Measurements from ENCODE around the gene BPI. TPM values are rescaled to one million over a fixed set of nuclear protein-coding genes. Genes with fewer than 3 reads are reported as not detected.
A peak's percentile ranks its signal among the peaks of the same experiment; 100 is the strongest.

BPI gene
- total RNA-seq, 2 donors from 2014 or later = not detected

DNA sequence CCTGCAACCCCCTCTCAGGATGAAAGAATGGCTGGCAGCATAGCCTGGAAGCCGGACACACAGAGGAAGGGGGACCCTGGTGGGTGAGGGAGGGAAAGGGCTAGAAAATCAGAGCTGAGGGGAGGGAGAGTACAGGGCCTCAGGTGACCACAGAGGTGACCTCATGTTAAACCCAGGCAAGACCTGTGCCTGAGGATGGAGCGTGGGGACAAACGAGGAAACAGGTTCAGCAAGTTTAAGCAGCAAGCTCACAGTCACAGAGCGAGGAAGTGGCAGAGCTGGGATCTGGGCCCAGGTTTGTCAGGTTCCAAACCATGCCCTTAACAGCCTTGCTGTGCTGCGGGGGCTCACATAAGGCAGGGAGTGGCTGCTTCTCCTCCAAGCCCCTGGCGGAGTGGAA is 4.0 kb upstream of the BPI start:
- Histone ChIP-seq H3K36me3 (no peaks in the 10 kb centered on the region), H3K27ac (no peak overlapping the region), H3K4me1 (no peaks in the 10 kb centered on the region), H3K4me3 (no peak overlapping the region), H3K27me3 (no peaks in the 10 kb centered on the region), H3K9ac (ENCODE audit: low read depth in 2 of 2, low read length in 2 of 2) (no peak overlapping the region), H3K9me3 (no peaks in the 10 kb centered on the region)
- intact Hi-C loops (cut with DNase I) = no loop called here
- no peak for DNase-seq
- no peak for TF ChIP-seq CTCF (IDR thresholded peaks at IDR 0.05)

- Histone ChIP-seq H3K9me3 (no peaks in the 10 kb centered on the region), H3K27me3 (no peaks in the 10 kb centered on the region), H3K9ac (ENCODE audit: low read depth in 2 of 2, low read length in 2 of 2) (no peak overlapping the region), H3K4me3 (no peak overlapping the region), H3K27ac (no peak overlapping the region), H3K36me3 (no peaks in the 10 kb centered on the region), H3K4me1 (no peaks in the 10 kb centered on the region)
- DNase-seq = no peak
- intact Hi-C loops (cut with DNase I) = no loop called here
- no peak for TF ChIP-seq CTCF (IDR thresholded peaks at IDR 0.05)
Measured at GRCh38 chr20:38300438-38300837, 3.5 kb upstream of the BPI start.

GRCh38 chr20:38301309-38301708 is 2.6 kb upstream of the BPI start:
- intact Hi-C loops (cut with DNase I) = no loop called here
- Histone ChIP-seq H3K27me3 (no peaks in the 10 kb centered on the region), H3K27ac (no peak overlapping the region), H3K36me3 (no peaks in the 10 kb centered on the region), H3K4me1 (no peaks in the 10 kb centered on the region), H3K4me3 (no peak overlapping the region), H3K9ac (ENCODE audit: low read depth in 2 of 2, low read length in 2 of 2) (no peak overlapping the region), H3K9me3 (no peaks in the 10 kb centered on the region)
- DNase-seq = no peak
- TF ChIP-seq CTCF (IDR thresholded peaks at IDR 0.05) = no peak

GRCh38 chr20:38302786-38303185 is 1.2 kb upstream of the BPI start:
- H3K27me3 ChIP-seq = no peaks in the 10 kb centered on the region
- no peak overlapping the region for H3K27ac ChIP-seq
- no peaks in the 10 kb centered on the region for H3K9me3 ChIP-seq
- H3K9ac ChIP-seq (ENCODE audit: low read depth in 2 of 2, low read length in 2 of 2) = no peak overlapping the region
- DNase-seq = no peak
- no peaks in the 10 kb centered on the region for H3K36me3 ChIP-seq
- H3K4me3 ChIP-seq = no peak overlapping the region
- no peaks in the 10 kb centered on the region for H3K4me1 ChIP-seq
- intact Hi-C loops (cut with DNase I) = no loop called here
- no peak for TF ChIP-seq CTCF (IDR thresholded peaks at IDR 0.05)

GRCh38 chr20:38304845-38305447 is 990 bp downstream of the BPI start:
- intact Hi-C loops (cut with DNase I) = no loop called here
- Histone ChIP-seq H3K27ac (no peak overlapping the region), H3K4me1 (no peaks in the 10 kb centered on the region), H3K36me3 (no peaks in the 10 kb centered on the region), H3K9ac (ENCODE audit: low read depth in 2 of 2, low read length in 2 of 2) (no peak overlapping the region), H3K27me3 (no peaks in the 10 kb centered on the region), H3K9me3 (no peaks in the 10 kb centered on the region), H3K4me3 (no peak overlapping the region)
- TF ChIP-seq CTCF (IDR thresholded peaks at IDR 0.05) = no peak
- DNase-seq = peak; percentile 33

All from colonic mucosa (tissue), 4 donors.